AML-193 (cell line): ENCODE data around the gene CENPW.
A peak's percentile ranks its signal among the peaks of the same experiment; 100 is the strongest.

Experiments used
- DNase-seq, 2 experiments: peaks; one replicate each; lab custom pipeline; 2025; lab: John Stamatoyannopoulos, UW

CENPW gene

GRCh38 chr6:126339796-126340609, at the start of gene CENPW:
CENPW (plus strand) TSS chr6:126340115; CDS start chr6:126340274, 159 bp downstream.
- peak; percentile 96 for DNase-seq

GRCh38 chr6:126293891-126294524, 45.9 kb upstream of the CENPW start:
- no peak for DNase-seq

GRCh38 chr6:126300126-126300525, 39.8 kb upstream of the CENPW start:
- DNase-seq, result no peak

GRCh38 chr6:126300735-126301134, 39.2 kb upstream of the CENPW start:
- DNase-seq, result no peak

GRCh38 chr6:126302191-126302590, 37.7 kb upstream of the CENPW start:
- peak in 1 of 2 experiments; percentile 22 for DNase-seq

GRCh38 chr6:126307849-126308248, 32.1 kb upstream of the CENPW start:
- no peak for DNase-seq

- no peak for DNase-seq
These were observed 31.6 kb upstream of the CENPW start for GRCh38 chr6:126308362-126308761.

GRCh38 chr6:126312013-126312665, 27.8 kb upstream of the CENPW start:
- peak; percentile 22 to 52 for DNase-seq

GRCh38 chr6:126313941-126314340, 26.0 kb upstream of the CENPW start:
- no peak for DNase-seq

GRCh38 chr6:126318797-126319196, 21.1 kb upstream of the CENPW start:
- DNase-seq, result no peak

GRCh38 chr6:126333729-126334128, 6.2 kb upstream of the CENPW start:
- no peak for DNase-seq

- DNase-seq, result no peak
These were observed 4.7 kb upstream of the CENPW start for GRCh38 chr6:126335210-126335609.

GRCh38 chr6:126337323-126337722, 2.6 kb upstream of the CENPW start:
- DNase-seq, result peak; percentile 97 to 99

- peak in 1 of 2 experiments; percentile 20 for DNase-seq
These were observed 1.2 kb downstream of the CENPW start for GRCh38 chr6:126341126-126341525.

- no peak for DNase-seq
These were observed 4.3 kb downstream of the CENPW start for GRCh38 chr6:126344181-126344580.

GRCh38 chr6:126351960-126352359, 12.0 kb downstream of the CENPW start:
- no peak for DNase-seq

- DNase-seq, result no peak
These were observed 12.6 kb downstream of the CENPW start for GRCh38 chr6:126352514-126352913.

- no peak for DNase-seq
These were observed 16.6 kb downstream of the CENPW start for GRCh38 chr6:126356526-126356925.

GRCh38 chr6:126359936-126360537, 20.1 kb downstream of the CENPW start:
- DNase-seq, result no peak

- no peak for DNase-seq
These were observed 22.0 kb downstream of the CENPW start for GRCh38 chr6:126361832-126362440.

- DNase-seq, result peak; percentile 81 to 90
These were observed 27.9 kb downstream of the CENPW start for GRCh38 chr6:126367849-126368248.

GRCh38 chr6:126372626-126373025, 32.7 kb downstream of the CENPW start:
- no peak for DNase-seq
